GM12878 (cell line): Measurements from ENCODE around the gene FLAD1. TPM values are rescaled to one million over a fixed set of nuclear protein-coding genes. Genes with fewer than 3 reads are reported as not detected.

Source experiments
- BACH1 ChIP-seq: fragments of 450-650 bp; IDR thresholded peaks from 2 replicates; pipeline ENCODE4 v1.6.1; 2017; ENCODE audit warnings: mild to moderate bottlenecking, borderline replicate concordance
- NBN ChIP-seq: fragments of 450-650 bp; IDR thresholded peaks from 2 replicates; pipeline ENCODE4 v1.6.1; 2016
- TCF12 ChIP-seq: IDR thresholded peaks from 2 replicates; pipeline ENCODE4 v1.6.1; 2011; ENCODE audit warnings: low read depth, mild to moderate bottlenecking, low read length
- polyA plus RNA-seq, 11 experiments: library from polyadenylated mRNA; depleted of rRNA in 4 of 11; unstranded in 6 of 11; stranded (reverse) in 5 of 11; fragments of >200 nt; fragmentation: Nextera tagmentation in 4 of 11; fragmentation: Illumina TruSeq in 1 of 11; extraction: Ambion mirVana in 4 of 11; extraction: Trizol in 1 of 11; gene quantifications; 1 replicate in 1 of 11; 2 replicates in 10 of 11; pipeline versions ENCODE4 v1.2.1 to v1.2.3, GENCODE V29; 2011 to 2016; ENCODE audit warnings: inconsistent platforms in 2 of 11, missing spikeins in 2 of 11, low read depth in 1 of 11
- total RNA-seq, 4 experiments: library from RNA; depleted of rRNA in 3 of 4; stranded (reverse); fragments of >200 nt in 3 of 4; fragmentation: Illumina TruSeq in 1 of 4; extraction: Trizol in 1 of 4; gene quantifications; 2 replicates each; pipeline versions ENCODE4 v1.2.1 to v1.2.3, GENCODE V29; 2013 to 2021
- TF ChIP-seq, protein P1 (sequence below): fragments of 450-650 bp; formaldehyde crosslinking; IDR thresholded peaks from 2 replicates; pipeline ENCODE4 v1.4.0; 2020; ENCODE audit warnings: mild to moderate bottlenecking, moderate library complexity
- TF ChIP-seq, protein P2 (sequence below): fragments of 450-650 bp; IDR thresholded peaks from 2 replicates; pipeline ENCODE4 v1.6.1; 2017; ENCODE audit warnings: mild to moderate bottlenecking, moderate library complexity

Gene FLAD1
- total and polyA plus RNA-seq, 10 of the 15 experiments (the other 5 are each of a cell fraction or from before 2014, with no cell fraction given), result 22.9 to 93.4 (median 56.6) TPM

DNA sequence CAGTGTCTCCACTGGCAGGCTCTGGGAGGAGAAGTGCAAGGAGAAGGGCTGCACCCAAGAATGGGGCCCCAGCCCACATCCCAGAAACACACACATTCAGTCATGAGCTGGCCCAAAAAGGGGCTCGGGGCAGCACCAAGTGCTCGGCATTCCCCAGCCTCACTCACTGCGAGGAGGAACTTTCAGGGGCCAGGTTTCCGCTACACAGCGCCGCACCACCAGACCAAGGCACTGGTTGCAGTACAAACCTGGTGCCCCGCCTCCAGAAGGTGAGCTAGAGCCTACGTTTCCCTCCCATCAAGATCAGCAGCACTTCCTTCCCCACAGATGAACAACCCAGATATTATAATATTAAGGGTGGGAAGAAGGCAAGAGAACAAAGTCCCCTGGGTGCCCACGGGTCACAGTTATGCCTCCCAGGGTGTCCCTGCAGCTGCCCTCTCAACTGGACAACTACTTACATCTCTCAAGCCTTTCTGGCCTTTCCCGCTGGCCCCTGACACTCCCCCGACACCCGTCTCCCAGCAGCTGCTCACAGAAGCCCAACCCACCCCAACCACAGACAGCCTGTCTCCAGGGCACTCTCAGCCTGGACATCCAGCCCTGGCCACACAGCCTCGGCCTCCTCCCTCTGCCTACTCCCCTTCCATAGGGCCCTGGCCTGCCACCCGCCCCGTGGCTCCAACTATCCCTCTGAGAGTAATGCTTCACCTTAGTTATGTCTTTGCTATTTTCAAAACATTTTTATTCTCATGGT is 31.1 kb upstream of the FLAD1 start (continued):
- TF ChIP-seq, protein P1, sequence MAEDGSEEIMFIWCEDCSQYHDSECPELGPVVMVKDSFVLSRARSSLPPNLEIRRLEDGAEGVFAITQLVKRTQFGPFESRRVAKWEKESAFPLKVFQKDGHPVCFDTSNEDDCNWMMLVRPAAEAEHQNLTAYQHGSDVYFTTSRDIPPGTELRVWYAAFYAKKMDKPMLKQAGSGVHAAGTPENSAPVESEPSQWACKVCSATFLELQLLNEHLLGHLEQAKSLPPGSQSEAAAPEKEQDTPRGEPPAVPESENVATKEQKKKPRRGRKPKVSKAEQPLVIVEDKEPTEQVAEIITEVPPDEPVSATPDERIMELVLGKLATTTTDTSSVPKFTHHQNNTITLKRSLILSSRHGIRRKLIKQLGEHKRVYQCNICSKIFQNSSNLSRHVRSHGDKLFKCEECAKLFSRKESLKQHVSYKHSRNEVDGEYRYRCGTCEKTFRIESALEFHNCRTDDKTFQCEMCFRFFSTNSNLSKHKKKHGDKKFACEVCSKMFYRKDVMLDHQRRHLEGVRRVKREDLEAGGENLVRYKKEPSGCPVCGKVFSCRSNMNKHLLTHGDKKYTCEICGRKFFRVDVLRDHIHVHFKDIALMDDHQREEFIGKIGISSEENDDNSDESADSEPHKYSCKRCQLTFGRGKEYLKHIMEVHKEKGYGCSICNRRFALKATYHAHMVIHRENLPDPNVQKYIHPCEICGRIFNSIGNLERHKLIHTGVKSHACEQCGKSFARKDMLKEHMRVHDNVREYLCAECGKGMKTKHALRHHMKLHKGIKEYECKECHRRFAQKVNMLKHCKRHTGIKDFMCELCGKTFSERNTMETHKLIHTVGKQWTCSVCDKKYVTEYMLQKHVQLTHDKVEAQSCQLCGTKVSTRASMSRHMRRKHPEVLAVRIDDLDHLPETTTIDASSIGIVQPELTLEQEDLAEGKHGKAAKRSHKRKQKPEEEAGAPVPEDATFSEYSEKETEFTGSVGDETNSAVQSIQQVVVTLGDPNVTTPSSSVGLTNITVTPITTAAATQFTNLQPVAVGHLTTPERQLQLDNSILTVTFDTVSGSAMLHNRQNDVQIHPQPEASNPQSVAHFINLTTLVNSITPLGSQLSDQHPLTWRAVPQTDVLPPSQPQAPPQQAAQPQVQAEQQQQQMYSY (CRISPR knock-in tag), result no peak
- TF ChIP-seq, protein P2, sequence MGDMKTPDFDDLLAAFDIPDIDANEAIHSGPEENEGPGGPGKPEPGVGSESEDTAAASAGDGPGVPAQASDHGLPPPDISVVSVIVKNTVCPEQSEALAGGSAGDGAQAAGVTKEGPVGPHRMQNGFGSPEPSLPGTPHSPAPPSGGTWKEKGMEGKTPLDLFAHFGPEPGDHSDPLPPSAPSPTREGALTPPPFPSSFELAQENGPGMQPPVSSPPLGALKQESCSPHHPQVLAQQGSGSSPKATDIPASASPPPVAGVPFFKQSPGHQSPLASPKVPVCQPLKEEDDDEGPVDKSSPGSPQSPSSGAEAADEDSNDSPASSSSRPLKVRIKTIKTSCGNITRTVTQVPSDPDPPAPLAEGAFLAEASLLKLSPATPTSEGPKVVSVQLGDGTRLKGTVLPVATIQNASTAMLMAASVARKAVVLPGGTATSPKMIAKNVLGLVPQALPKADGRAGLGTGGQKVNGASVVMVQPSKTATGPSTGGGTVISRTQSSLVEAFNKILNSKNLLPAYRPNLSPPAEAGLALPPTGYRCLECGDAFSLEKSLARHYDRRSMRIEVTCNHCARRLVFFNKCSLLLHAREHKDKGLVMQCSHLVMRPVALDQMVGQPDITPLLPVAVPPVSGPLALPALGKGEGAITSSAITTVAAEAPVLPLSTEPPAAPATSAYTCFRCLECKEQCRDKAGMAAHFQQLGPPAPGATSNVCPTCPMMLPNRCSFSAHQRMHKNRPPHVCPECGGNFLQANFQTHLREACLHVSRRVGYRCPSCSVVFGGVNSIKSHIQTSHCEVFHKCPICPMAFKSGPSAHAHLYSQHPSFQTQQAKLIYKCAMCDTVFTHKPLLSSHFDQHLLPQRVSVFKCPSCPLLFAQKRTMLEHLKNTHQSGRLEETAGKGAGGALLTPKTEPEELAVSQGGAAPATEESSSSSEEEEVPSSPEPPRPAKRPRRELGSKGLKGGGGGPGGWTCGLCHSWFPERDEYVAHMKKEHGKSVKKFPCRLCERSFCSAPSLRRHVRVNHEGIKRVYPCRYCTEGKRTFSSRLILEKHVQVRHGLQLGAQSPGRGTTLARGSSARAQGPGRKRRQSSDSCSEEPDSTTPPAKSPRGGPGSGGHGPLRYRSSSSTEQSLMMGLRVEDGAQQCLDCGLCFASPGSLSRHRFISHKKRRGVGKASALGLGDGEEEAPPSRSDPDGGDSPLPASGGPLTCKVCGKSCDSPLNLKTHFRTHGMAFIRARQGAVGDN, result no peak
- TF ChIP-seq NBN (0 out of 2 replicates have a peak, but pooled peaks have one; percentile 25), TCF12 (0 out of 2 replicates have a peak, but pooled peaks have one; percentile 1), BACH1 (no peak)
